NCI-H2029 (cell line): ENCODE data around the gene PELI2.

ENCODE experiments used
- DNase-seq: peaks from one replicate; lab custom pipeline; 2025; lab: John Stamatoyannopoulos, UW

PELI2 gene

GRCh38 chr14:56172571-56172971, 54.4 kb downstream of the PELI2 start:
- no peak for DNase-seq

GRCh38 chr14:56173365-56173922, 55.2 kb downstream of the PELI2 start:
- no peak for DNase-seq

DNA sequence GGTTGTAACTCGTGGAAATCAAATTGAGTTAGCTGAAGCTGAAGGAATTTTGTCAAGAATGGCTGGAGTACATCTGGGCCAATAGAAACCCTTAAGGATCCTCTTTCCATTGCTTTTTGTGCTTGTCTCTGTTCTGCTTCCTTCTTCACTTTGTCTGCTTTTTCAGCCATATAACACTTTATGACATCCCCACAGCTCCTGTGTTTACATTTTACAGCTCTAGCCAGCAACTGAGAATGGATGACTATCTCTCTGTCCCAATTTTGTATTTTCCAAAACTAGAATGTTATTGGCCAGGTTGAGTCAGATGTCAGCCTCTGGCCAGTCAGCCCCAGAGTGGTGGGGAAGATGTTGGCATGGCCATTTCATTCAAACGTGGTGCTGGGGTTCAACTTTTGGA, 57.6 kb downstream of the PELI2 start:
- DNase-seq, result no peak

GRCh38 chr14:56176530-56176929, 58.3 kb downstream of the PELI2 start:
- peak; percentile 83 for DNase-seq

- DNase-seq, result no peak
These were observed 58.8 kb downstream of the PELI2 start for GRCh38 chr14:56177036-56177435.

DNA sequence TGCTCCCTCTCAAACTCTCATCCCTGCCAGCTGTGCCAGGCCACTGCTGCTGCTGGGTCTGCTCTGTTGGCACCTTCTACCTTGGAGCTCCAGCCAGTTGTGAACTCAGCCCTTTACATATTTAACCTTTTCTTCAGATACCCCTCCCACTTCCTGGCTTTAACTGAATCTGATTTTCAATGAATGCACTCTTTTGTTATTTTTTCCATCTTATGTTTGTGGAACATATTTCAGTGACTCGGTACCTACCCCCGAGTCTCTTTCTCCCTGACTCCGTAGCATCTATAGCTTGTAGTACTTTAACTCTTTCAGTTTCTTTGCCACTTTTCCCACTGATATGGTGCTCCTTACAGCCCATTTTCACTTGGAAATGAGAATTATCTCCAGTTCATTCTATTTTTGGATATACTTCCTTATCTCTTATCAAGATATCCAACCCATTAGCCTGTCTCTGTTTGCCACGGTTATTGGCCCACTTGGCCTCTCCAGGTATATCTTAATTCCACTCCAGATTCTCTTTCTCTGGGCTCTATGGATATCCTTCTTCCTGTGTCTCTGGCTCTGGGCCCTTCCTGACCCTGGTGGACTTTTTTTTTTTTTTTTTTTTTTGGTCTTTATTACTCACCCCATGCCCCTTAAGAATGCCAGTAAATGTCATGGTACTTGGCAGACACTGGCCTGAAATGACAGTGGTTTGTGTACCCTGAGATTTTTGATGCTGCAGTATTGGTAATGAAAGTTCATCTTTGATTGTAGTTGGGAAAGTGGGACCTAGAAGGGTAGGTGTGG, 62.7 kb downstream of the PELI2 start:
- DNase-seq, result peak; percentile 50

DNA sequence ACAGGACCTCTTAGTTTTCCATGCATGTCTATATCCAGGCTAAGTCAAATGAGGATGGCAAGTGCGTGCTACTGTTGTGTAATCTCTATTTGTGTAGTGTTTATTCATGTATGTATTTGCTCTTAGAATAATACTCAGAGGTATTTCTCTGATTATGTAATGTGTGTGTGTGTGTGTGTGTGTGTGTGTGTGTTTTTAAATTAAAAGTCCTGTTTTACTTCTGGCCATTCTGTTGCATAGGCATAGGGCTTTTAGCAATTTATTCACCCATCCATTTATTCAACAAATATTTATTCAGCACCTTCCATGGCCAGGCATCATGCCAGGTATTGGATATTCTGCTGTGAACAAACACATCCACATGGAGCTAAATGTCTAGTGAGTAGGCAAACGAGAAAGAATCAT, 63.5 kb downstream of the PELI2 start:
- DNase-seq, result peak; percentile 98

DNA sequence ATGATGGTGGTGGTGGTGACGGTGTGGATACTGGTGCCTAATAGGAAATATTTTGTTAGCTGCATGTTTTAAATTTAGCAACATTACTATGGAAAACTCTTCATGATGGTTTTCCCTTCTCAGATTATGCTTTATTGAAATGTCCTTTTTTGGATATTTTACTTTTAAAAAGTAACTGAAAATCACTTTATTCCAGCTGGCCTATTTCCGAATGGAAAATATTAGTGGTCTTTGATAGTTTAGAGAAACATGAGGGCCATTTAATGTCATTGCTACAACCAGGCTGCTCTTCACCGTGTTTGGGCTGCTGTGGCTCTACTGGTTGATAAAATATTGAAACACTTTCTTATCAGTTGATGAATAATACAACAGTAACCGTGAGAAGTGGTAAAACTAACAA, 64.2 kb downstream of the PELI2 start:
- DNase-seq, result no peak

- DNase-seq, result no peak
These were observed 65.5 kb downstream of the PELI2 start for GRCh38 chr14:56183631-56184157.

DNA sequence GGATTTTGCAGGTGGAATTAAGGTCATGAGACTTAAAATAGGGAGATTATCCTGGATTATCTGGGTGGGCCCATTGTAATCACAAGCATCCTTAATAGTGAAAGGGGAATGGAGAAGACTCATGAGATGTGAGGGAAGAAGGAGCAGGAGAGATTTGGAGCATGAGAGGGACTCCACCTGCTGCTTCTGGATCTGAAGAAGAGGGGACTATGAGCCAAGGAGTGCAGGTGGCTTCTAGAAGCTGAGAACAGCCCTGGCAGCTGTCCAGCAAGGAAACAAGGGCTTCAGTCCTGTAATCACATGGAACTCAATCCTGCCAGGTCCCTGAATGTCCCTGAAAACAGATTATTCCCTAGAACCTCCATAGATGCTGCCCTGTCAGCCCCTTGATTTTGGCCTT, 67.8 kb downstream of the PELI2 start:
- DNase-seq, result peak; percentile 93

- DNase-seq, result no peak
These were observed 69.5 kb downstream of the PELI2 start for GRCh38 chr14:56187736-56188135.

GRCh38 chr14:56189307-56189706, 71.1 kb downstream of the PELI2 start:
- DNase-seq, result no peak

DNA sequence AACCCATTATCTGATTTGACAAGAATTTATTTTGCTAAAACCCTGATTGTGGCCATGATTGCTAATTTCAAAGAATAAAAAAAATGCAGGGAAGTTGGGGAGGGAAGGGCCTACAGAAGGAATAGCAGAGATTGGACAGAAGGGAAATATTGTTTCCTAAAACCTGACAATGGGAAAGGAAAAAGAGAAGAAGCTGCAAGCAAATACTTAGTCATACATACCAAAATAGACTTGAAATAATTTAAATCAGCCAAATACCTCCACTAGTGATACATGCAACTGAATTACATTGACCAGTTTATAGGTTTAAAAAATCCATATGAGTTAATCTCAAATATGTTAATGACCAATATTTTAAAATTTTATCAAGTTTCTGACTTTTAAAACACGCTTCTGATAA, 75.1 kb downstream of the PELI2 start:
- no peak for DNase-seq

GRCh38 chr14:56194042-56194441, 75.8 kb downstream of the PELI2 start:
- DNase-seq, result no peak

GRCh38 chr14:56195223-56195622, 77.0 kb downstream of the PELI2 start:
- no peak for DNase-seq

- DNase-seq, result peak; percentile 88
These were observed 77.5 kb downstream of the PELI2 start for GRCh38 chr14:56195704-56196103.

GRCh38 chr14:56196274-56196673, 78.1 kb downstream of the PELI2 start:
- no peak for DNase-seq

DNA sequence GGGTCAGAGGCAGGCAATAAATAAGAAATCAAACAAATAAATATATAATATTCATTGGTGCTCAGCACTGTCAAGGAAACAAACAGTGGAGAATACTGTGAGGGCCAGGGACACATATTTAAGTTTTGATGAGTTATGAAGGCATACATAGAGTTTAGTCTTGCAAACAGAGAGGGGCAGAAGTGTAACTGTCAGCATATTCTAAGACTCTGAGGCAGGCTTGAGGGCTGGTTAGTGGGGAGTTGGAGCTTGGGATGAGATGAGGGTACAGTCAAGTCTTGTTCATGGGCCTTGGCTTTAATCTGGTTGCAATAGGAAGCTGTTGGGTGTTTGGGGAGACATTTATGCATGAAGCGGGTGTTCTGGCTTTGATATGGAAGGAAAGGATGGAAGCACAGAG, 78.9 kb downstream of the PELI2 start:
- no peak for DNase-seq

DNA sequence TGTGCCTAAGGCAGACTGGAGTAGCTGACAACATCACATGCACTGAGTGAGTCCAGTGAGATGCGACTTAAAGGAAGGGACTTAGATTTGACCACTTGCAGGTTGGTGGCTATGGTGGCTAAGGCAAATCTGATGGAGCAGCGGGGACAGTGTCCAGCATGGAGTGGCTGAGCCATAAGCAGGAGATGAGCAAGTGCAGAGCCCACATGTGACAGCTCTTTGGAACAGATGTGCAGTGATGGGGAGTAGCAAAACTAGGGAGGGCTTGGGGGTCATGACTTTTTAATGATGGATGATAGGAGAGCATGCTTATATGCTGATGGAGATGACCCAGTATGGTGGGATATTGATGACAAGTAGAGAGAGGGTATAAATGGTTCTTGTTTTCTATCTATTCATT, 80.2 kb downstream of the PELI2 start:
- DNase-seq, result no peak

- peak; percentile 69 for DNase-seq
These were observed 81.1 kb downstream of the PELI2 start for GRCh38 chr14:56199095-56199981.

- no peak for DNase-seq
These were observed 81.9 kb downstream of the PELI2 start for GRCh38 chr14:56199982-56200577.

DNA sequence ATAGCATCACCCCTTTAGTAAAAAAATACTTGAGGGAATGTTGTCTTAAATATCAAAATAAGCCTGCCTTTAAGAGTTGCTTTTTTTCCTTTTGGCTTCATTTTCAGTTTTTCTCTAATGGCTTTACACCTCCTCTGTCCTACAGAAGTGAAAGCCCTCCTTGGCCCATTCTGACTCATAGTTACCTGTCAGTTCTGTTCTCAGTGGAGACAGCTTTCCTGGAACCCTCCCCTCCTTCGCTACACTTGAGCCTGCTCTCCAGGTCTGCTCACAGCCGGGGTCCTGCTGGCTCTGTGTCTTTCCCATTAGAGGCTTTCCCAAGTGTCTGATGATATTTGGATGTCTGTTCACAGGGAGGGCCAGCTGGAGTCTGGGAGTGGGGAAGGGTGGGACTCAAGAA, 84.0 kb downstream of the PELI2 start:
- no peak for DNase-seq
